PC-3 (cell line): Measurements from ENCODE around the gene GLIPR1L1. TPM values are rescaled to one million over a fixed set of nuclear protein-coding genes. Genes with fewer than 3 reads are reported as not detected.

ENCODE experiments used
- ATAC-seq: fragments of 200-7000 bp; cut with Tn5 transposase; 2 replicates; pipeline ENCODE4 v1.9.1; 2020; ENCODE audit warnings: mild to moderate bottlenecking, moderate library complexity
- BruUV-seq: library from RNA; stranded (reverse); fragments of 400-500 nt; replicated peaks from 2 replicates; lab custom pipeline; 2021; lab: Mats Ljungman, UMichigan
- CTCF ChIA-PET: fragments of 300-600 bp; sonication (Branson Sonifier 250); formaldehyde crosslinking; loops from one replicate; lab custom pipeline; 2022; ENCODE audit warnings: antibody characterized with exemption; lab: Charles Lee
- POLR2A ChIA-PET: fragments of 300-600 bp; sonication (Branson Sonifier 250); formaldehyde crosslinking; loops from one replicate; lab custom pipeline; 2022; ENCODE audit warnings: antibody characterized with exemption; ENCODE audit not compliant: unreplicated experiment; lab: Charles Lee
- DNase-seq: peaks from one replicate; pipeline ENCODE4 v3.0.0-alpha.2; 2015
- H2AFZ ChIP-seq: fragments of 300-600 bp; sonication (generic); 2 replicates; pipeline ENCODE4 v1.6.0; 2016; ENCODE audit warnings: antibody characterized with exemption, low read length
- H3F3A ChIP-seq: fragments of 300-600 bp; sonication (generic); one replicate; pipeline ENCODE4 v1.6.0; 2017; ENCODE audit warnings: antibody characterized with exemption, low read length, control low read depth, mild to moderate bottlenecking; ENCODE audit not compliant: unreplicated experiment
- H3K27ac ChIP-seq: fragments of 300-600 bp; sonication (generic); 2 replicates; pipeline ENCODE4 v1.5.1; 2016; ENCODE audit warnings: mild to moderate bottlenecking, low read length
- H3K27me3 ChIP-seq: fragments of 300-600 bp; sonication (generic); 2 replicates; pipeline ENCODE4 v1.6.1; 2016; ENCODE audit warnings: low read length, mixed read lengths
- H3K36me3 ChIP-seq: fragments of 300-600 bp; sonication (generic); 2 replicates; pipeline ENCODE4 v1.6.1; 2016; ENCODE audit warnings: low read depth, mixed run types, low read length, mixed read lengths
- H3K4me1 ChIP-seq: fragments of 300-600 bp; sonication (generic); 2 replicates; pipeline ENCODE4 v1.5.1; 2016; ENCODE audit warnings: low read length; ENCODE audit not compliant: insufficient read depth
- H3K4me2 ChIP-seq: fragments of 300-600 bp; sonication (generic); 2 replicates; pipeline ENCODE4 v1.6.0; 2016; ENCODE audit warnings: low read length
- H3K4me3 ChIP-seq: fragments of 300-600 bp; sonication (generic); 2 replicates; pipeline ENCODE4 v1.5.1; 2016; ENCODE audit warnings: mild to moderate bottlenecking, low read length, mixed read lengths
- H3K79me2 ChIP-seq: fragments of 300-600 bp; sonication (generic); 2 replicates; pipeline ENCODE4 v1.6.1; 2017; ENCODE audit warnings: low read length, mixed read lengths
- H3K9ac ChIP-seq: fragments of 300-600 bp; sonication (generic); 2 replicates; pipeline ENCODE4 v1.6.0; 2016; ENCODE audit warnings: mild to moderate bottlenecking, low read length
- H3K9me2 ChIP-seq: fragments of 300-600 bp; sonication (generic); replicated peaks from 2 replicates; pipeline ENCODE4 v1.6.1; 2016; ENCODE audit warnings: mixed run types, low read length, mixed read lengths
- H3K9me3 ChIP-seq: fragments of 300-600 bp; sonication (generic); 2 replicates; pipeline ENCODE4 v1.6.1; 2016; ENCODE audit warnings: low read length, mixed read lengths
- H4K20me1 ChIP-seq: fragments of 300-600 bp; sonication (generic); 2 replicates; pipeline ENCODE4 v1.6.1; 2016; ENCODE audit warnings: low read length, mixed read lengths
- CTCF ChIP-seq: fragments of 300-600 bp; sonication (generic); conservative IDR thresholded peaks from 2 replicates; pipeline ENCODE4 v1.5.1; 2017; ENCODE audit warnings: antibody characterized with exemption, low read depth, mild to moderate bottlenecking, low read length
- EZH2 ChIP-seq: fragments of 300-600 bp; sonication (generic); IDR thresholded peaks from one replicate; pipeline ENCODE4 v1.6.1; 2017; ENCODE audit warnings: antibody characterized with exemption, mild to moderate bottlenecking, low read length; ENCODE audit not compliant: unreplicated experiment
- EZH2phosphoT487 ChIP-seq: fragments of 300-600 bp; sonication (generic); IDR thresholded peaks from 2 replicates; pipeline ENCODE4 v1.6.1; 2018; ENCODE audit warnings: mild to moderate bottlenecking, antibody characterized with exemption, low read length, borderline replicate concordance
- intact Hi-C: fragments of 100-400 bp; cut with micrococcal nuclease; formaldehyde crosslinking; loops from 2 replicates; pipeline ENCODE4 v1.9.0; 2023
- total RNA-seq: library from RNA; depleted of rRNA; stranded (reverse); fragments of >200 nt; gene quantifications from 2 replicates; pipeline ENCODE4 v1.2.3, GENCODE V29; 2014

Gene GLIPR1L1
- total RNA-seq, 1 experiment from 2014 or later, result not detected

- CTCF ChIA-PET, result no interaction called here
- H3K27ac ChIP-seq, result no peak overlapping the region
- no peaks in the 10 kb centered on the region for H3K36me3 ChIP-seq
- H4K20me1 ChIP-seq, result no peaks in the 10 kb centered on the region
- H3K27me3 ChIP-seq, result no peaks in the 10 kb centered on the region
- no peak overlapping the region for H2AFZ ChIP-seq
- intact Hi-C loops, result loop anchor here (1.0 to 5.0 kb wide), 5 partner anchors 131 to 600 kb away; no protein-coding TSS in a partner anchor
- no peaks in the 10 kb centered on the region for H3F3A ChIP-seq
- no peaks in the 10 kb centered on the region for H3K4me1 ChIP-seq
- peak; percentile 78 for TF ChIP-seq CTCF
- TF ChIP-seq EZH2, result no peak
- H3K4me2 ChIP-seq, result no peak overlapping the region
- H3K4me3 ChIP-seq, result no peak overlapping the region
- DNase-seq (peak; percentile 59), ATAC-seq (no peak)
- no TSS peak for BruUV-seq
- H3K79me2 ChIP-seq, result no peaks in the 10 kb centered on the region
- H3K9me3 ChIP-seq, result no peaks in the 10 kb centered on the region
- no peaks in the 10 kb centered on the region for H3K9me2 ChIP-seq
- no peak overlapping the region for H3K9ac ChIP-seq
- POLR2A ChIA-PET, result no interaction called here
These were observed 44.7 kb upstream of the GLIPR1L1 start for GRCh38 chr12:75289753-75290152.

DNA sequence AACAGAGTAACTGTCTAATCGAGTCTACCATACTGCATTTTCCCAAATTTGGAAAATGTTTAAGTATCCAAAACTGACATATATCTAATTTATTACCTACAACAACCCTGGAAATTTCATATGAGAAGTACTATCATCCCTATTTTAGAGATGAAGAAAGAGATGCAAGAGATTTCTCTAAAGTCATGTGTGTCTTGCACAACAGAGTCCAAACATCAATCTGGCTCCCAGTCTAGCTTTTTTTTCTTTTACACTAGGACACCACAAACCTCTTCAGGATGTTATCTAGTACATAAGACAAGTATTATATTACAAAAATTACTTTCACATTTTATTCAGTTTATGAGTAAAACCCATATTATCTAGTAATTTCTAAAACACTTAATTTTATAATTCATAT is 43.5 kb upstream of the GLIPR1L1 start:
- intact Hi-C loops, result loop anchor here (2.0 kb wide), 1 partner anchor 132 kb away; no protein-coding TSS in a partner anchor
- ChIA-PET CTCF (interaction anchor here (0.5 kb wide), 1 partner anchor 488 kb away, joined by 3 read pairs; no protein-coding TSS in a partner anchor), POLR2A (no interaction called here)
- BruUV-seq, result no TSS peak
- TF ChIP-seq CTCF (no peak), EZH2phosphoT487 (no peak), EZH2 (no peak)
- Histone ChIP-seq H3K9me2 (no peaks in the 10 kb centered on the region), H3K4me2 (no peak overlapping the region), H3F3A (no peaks in the 10 kb centered on the region), H3K27me3 (no peaks in the 10 kb centered on the region), H3K79me2 (no peaks in the 10 kb centered on the region), H4K20me1 (no peaks in the 10 kb centered on the region), H3K9me3 (no peaks in the 10 kb centered on the region), H3K9ac (no peak overlapping the region), H3K27ac (no peak overlapping the region), H3K4me1 (no peaks in the 10 kb centered on the region), H2AFZ (no peak overlapping the region), H3K4me3 (no peak overlapping the region), H3K36me3 (no peaks in the 10 kb centered on the region)
- DNase-seq, result no peak
- ATAC-seq, result no peak

DNA sequence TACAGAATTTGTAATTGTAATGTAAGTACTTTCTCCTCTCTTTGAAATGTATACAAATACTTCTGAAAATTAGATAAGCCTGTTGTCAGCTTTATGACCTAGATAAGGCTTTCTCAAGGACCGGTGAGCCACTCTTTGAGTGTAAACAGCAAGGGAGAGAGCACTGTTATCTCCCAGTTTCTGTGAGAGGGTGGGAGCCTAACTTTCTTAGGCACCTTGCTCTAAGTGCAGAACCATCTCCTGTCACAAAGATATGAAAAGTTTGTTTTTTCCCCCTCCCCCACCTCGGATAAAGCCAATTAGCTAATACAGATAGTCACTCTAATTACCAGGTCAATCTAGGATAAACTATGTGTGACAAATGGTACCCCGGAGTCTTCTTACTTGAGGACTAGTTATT is 40.1 kb upstream of the GLIPR1L1 start:
- H3K9ac ChIP-seq, result no peak overlapping the region
- H3K4me2 ChIP-seq, result no peak overlapping the region
- ChIA-PET POLR2A (no interaction called here), CTCF (no interaction called here)
- no peak overlapping the region for H2AFZ ChIP-seq
- H3F3A ChIP-seq, result no peaks in the 10 kb centered on the region
- no peaks in the 10 kb centered on the region for H3K79me2 ChIP-seq
- no peaks in the 10 kb centered on the region for H3K4me1 ChIP-seq
- H3K36me3 ChIP-seq, result no peaks in the 10 kb centered on the region
- ATAC-seq (no peak), DNase-seq (no peak)
- H3K4me3 ChIP-seq, result no peak overlapping the region
- H4K20me1 ChIP-seq, result no peaks in the 10 kb centered on the region
- no peak overlapping the region for H3K27ac ChIP-seq
- H3K9me3 ChIP-seq, result no peaks in the 10 kb centered on the region
- H3K27me3 ChIP-seq, result no peaks in the 10 kb centered on the region
- no TSS peak for BruUV-seq
- TF ChIP-seq EZH2, result no peak
- TF ChIP-seq CTCF, result no peak
- TF ChIP-seq EZH2phosphoT487, result no peak
- no peaks in the 10 kb centered on the region for H3K9me2 ChIP-seq
- intact Hi-C loops, result no loop called here
